H1 (cell line): ENCODE measurements around the gene ZNF473. TPM values are rescaled to one million over a fixed set of nuclear protein-coding genes. Genes with fewer than 3 reads are reported as not detected.

Source experiments
- CTCF ChIA-PET: fragments of 300-600 bp; sonication (Branson Sonifier 250); formaldehyde crosslinking; loops from one replicate; lab custom pipeline; 2021; ENCODE audit not compliant: partially characterized antibody; lab: Charles Lee
- POLR2A ChIA-PET: fragments of 300-600 bp; sonication (Branson Sonifier 250); formaldehyde crosslinking; loops from one replicate; lab custom pipeline; 2021; ENCODE audit warnings: inconsistent platforms; ENCODE audit not compliant: partially characterized antibody; lab: Charles Lee
- DNase-seq, 2 experiments: peaks; one replicate each; pipeline versions ENCODE4 v3.0.0 to v3.0.0-alpha.2; 2010 to 2022; ENCODE audit warnings: low spot score in 2 of 2, low read depth in 1 of 2, mixed read lengths in 1 of 2
- FAIRE-seq: peaks from 2 replicates; lab custom pipeline; 2011; peaks lifted over from hg19 to GRCh38; lab: Jason Lieb, UNC
- H2AFZ ChIP-seq: 2 replicates; pipeline ENCODE4 v1.8.1; 2012; ENCODE audit warnings: low read length, inconsistent platforms
- H2AK5ac ChIP-seq: 2 replicates; pipeline ENCODE4 v1.6.1; 2013; ENCODE audit warnings: low read depth, low read length
- H2BK120ac ChIP-seq: replicated peaks from 2 replicates; pipeline ENCODE3; 2013; ENCODE audit warnings: low read depth, low read length, inconsistent platforms
- H2BK12ac ChIP-seq: 2 replicates; pipeline ENCODE4 v1.6.1; 2013; ENCODE audit warnings: low read depth, low read length
- H2BK15ac ChIP-seq: 2 replicates; pipeline ENCODE4 v1.6.1; 2013; ENCODE audit warnings: low read length
- H2BK20ac ChIP-seq: 2 replicates; pipeline ENCODE4 v1.6.1; 2013; ENCODE audit warnings: low read length
- H2BK5ac ChIP-seq: 2 replicates; pipeline ENCODE4 v1.6.1; 2013; ENCODE audit warnings: low read depth, low read length
- H3K14ac ChIP-seq: 2 replicates; pipeline ENCODE4 v1.6.1; 2013; ENCODE audit warnings: inconsistent platforms; ENCODE audit not compliant: insufficient read length
- H3K18ac ChIP-seq: 2 replicates; pipeline ENCODE4 v1.6.1; 2013; ENCODE audit warnings: low read length; ENCODE audit errors: extremely low read depth
- H3K23ac ChIP-seq: 2 replicates; pipeline ENCODE4 v1.6.1; 2013; ENCODE audit warnings: inconsistent platforms; ENCODE audit not compliant: insufficient read length
- H3K23me2 ChIP-seq: 2 replicates; pipeline ENCODE4 v1.6.1; 2013; ENCODE audit warnings: low read depth, low read length
- H3K27ac ChIP-seq: 2 replicates; pipeline ENCODE4 v1.6.1; 2011; ENCODE audit warnings: low read depth, low read length, inconsistent platforms
- H3K27me3 ChIP-seq, 4 experiments: replicated peaks in 1 of 4; 1 replicate in 1 of 4; 2 replicates in 3 of 4; pipeline versions ENCODE4 v1.6.1 to v1.8.1; 2011 to 2013; ENCODE audit warnings: low read length in 3 of 4, mild to moderate bottlenecking in 3 of 4, inconsistent platforms in 2 of 4, mixed read lengths in 2 of 4, moderate library complexity in 1 of 4; ENCODE audit not compliant: control insufficient read depth in 3 of 4, insufficient read depth in 3 of 4; ENCODE audit errors: extremely low read depth in 1 of 4
- H3K36me3 ChIP-seq, 4 experiments: 2 replicates each; pipeline versions ENCODE4 v1.6.1 to v1.8.1; 2011 to 2013; ENCODE audit warnings: mild to moderate bottlenecking in 4 of 4, low read length in 3 of 4, moderate library complexity in 2 of 4, control low read depth in 1 of 4, inconsistent platforms in 1 of 4; ENCODE audit not compliant: insufficient read depth in 4 of 4, control insufficient read depth in 2 of 4
- H3K4ac ChIP-seq: replicated peaks from 2 replicates; pipeline ENCODE3; 2013; ENCODE audit warnings: low read length, low read depth, mixed read lengths, inconsistent platforms; ENCODE audit not compliant: insufficient read length
- H3K4me1 ChIP-seq, 4 experiments: replicated peaks in 1 of 4; 1 replicate in 1 of 4; 2 replicates in 3 of 4; pipeline versions ENCODE4 v1.6.1 to v1.8.1; 2011 to 2013; ENCODE audit warnings: low read length in 3 of 4, inconsistent platforms in 2 of 4, mixed read lengths in 1 of 4; ENCODE audit not compliant: insufficient read depth in 4 of 4, control insufficient read depth in 3 of 4
- H3K4me2 ChIP-seq, 2 experiments: 2 replicates each; pipeline versions ENCODE4 v1.6.1 to v1.8.1; 2011 to 2013; ENCODE audit warnings: low read depth in 2 of 2, low read length in 2 of 2, control low read depth in 1 of 2, inconsistent platforms in 1 of 2, mild to moderate bottlenecking in 1 of 2; ENCODE audit not compliant: insufficient read depth in 1 of 2
- H3K4me3 ChIP-seq, 4 experiments: fragments of 200-600, 300-600 bp in 1 of 4; sonication (generic), shearing (Covaris generic), sonication (Bioruptor Twin) in 1 of 4; 2 replicates each; pipeline versions ENCODE4 v1.5.1 to v1.8.1; 2011 to 2016; ENCODE audit warnings: low read length in 4 of 4, low read depth in 3 of 4, control low read depth in 2 of 4, inconsistent platforms in 2 of 4, mild to moderate bottlenecking in 2 of 4, mixed read lengths in 1 of 4, moderate library complexity in 1 of 4; ENCODE audit not compliant: insufficient read depth in 2 of 4; ENCODE audit errors: extremely low read depth in 1 of 4
- H3K56ac ChIP-seq: replicated peaks from 2 replicates; pipeline ENCODE3; 2013; ENCODE audit warnings: low read depth, mild to moderate bottlenecking, mixed read lengths, low read length, inconsistent platforms; ENCODE audit not compliant: insufficient read length
- H3K79me1 ChIP-seq: 2 replicates; pipeline ENCODE4 v1.6.1; 2013; ENCODE audit warnings: low read depth, low read length, control low read depth
- H3K79me2 ChIP-seq, 2 experiments: 2 replicates each; pipeline versions ENCODE4 v1.6.1 to v1.8.1; 2012 to 2013; ENCODE audit warnings: low read length in 2 of 2, mild to moderate bottlenecking in 2 of 2, inconsistent platforms in 1 of 2; ENCODE audit not compliant: insufficient read depth in 2 of 2, control insufficient read depth in 1 of 2
- H3K9ac ChIP-seq, 4 experiments: replicated peaks in 1 of 4; 1 replicate in 1 of 4; 2 replicates in 3 of 4; pipeline versions ENCODE4 v1.6.1 to v1.8.1; 2011 to 2013; ENCODE audit warnings: low read depth in 3 of 4, low read length in 3 of 4, control low read depth in 2 of 4, mild to moderate bottlenecking in 2 of 4, moderate library complexity in 2 of 4, inconsistent platforms in 1 of 4; ENCODE audit errors: extremely low read depth in 1 of 4
- H3K9me3 ChIP-seq, 2 experiments: 2 replicates each; pipeline versions ENCODE4 v1.6.1 to v1.8.1; 2012 to 2013; ENCODE audit warnings: mild to moderate bottlenecking in 2 of 2, moderate library complexity in 2 of 2, control low read depth in 1 of 2, inconsistent platforms in 1 of 2, low read depth in 1 of 2, low read length in 1 of 2, mixed read lengths in 1 of 2; ENCODE audit not compliant: insufficient read depth in 2 of 2
- H4K20me1 ChIP-seq, 2 experiments: replicated peaks in 1 of 2; 2 replicates each; pipeline versions ENCODE3 to v1.8.1; 2011 to 2013; ENCODE audit warnings: inconsistent platforms in 2 of 2, low read length in 2 of 2, mild to moderate bottlenecking in 1 of 2; ENCODE audit not compliant: insufficient read depth in 2 of 2, control insufficient read depth in 1 of 2
- H4K5ac ChIP-seq: 2 replicates; pipeline ENCODE4 v1.6.1; 2013; ENCODE audit warnings: low read length, low read depth, mixed read lengths, inconsistent platforms; ENCODE audit not compliant: insufficient read length
- H4K8ac ChIP-seq: 2 replicates; pipeline ENCODE4 v1.8.0; 2013; ENCODE audit warnings: mild to moderate bottlenecking, moderate library complexity, low read length, inconsistent platforms; ENCODE audit not compliant: insufficient read depth; ENCODE audit errors: extremely low read depth
- H4K91ac ChIP-seq: replicated peaks from 2 replicates; pipeline ENCODE3; 2013; ENCODE audit warnings: low read length, mixed read lengths, inconsistent platforms; ENCODE audit not compliant: insufficient read length
- BCL11A ChIP-seq, 2 experiments: IDR thresholded peaks; one replicate each; pipeline ENCODE4 v1.6.1; 2011; ENCODE audit warnings: low read depth in 2 of 2, low read length in 2 of 2, mild to moderate bottlenecking in 2 of 2
- BRCA1 ChIP-seq: IDR thresholded peaks from 2 replicates; pipeline ENCODE4 v1.6.1; 2012; ENCODE audit warnings: low read depth, low read length, improper control_type of control experiment
- CHD2 ChIP-seq: IDR thresholded peaks from 2 replicates; pipeline ENCODE4 v1.6.1; 2012; ENCODE audit warnings: low read length, improper control_type of control experiment
- EGR1 ChIP-seq: IDR thresholded peaks from 2 replicates; pipeline ENCODE4 v1.6.1; 2011; ENCODE audit warnings: low read depth, low read length, borderline replicate concordance
- MAFK ChIP-seq: IDR thresholded peaks from 2 replicates; pipeline ENCODE4 v1.6.1; 2012; ENCODE audit warnings: low read depth, mild to moderate bottlenecking, improper control_type of control experiment, low read length
- POLR2AphosphoS5 ChIP-seq: IDR thresholded peaks from 2 replicates; pipeline ENCODE4 v1.6.1; 2011; ENCODE audit warnings: low read depth, low read length
- RBBP5 ChIP-seq: IDR thresholded peaks from 2 replicates; pipeline ENCODE4 v1.7.1; 2012; ENCODE audit warnings: low read depth, mild to moderate bottlenecking, inconsistent platforms, low read length, moderate library complexity, borderline replicate concordance
- WGBS, 2 experiments: shearing (Covaris generic) in 1 of 2; methylation state at CpG; one replicate each; pipeline versions ENCODE4 v1.1.6 to v1.1.7; 2013 to 2015; ENCODE audit warnings: low lambda C conversion rate in 2 of 2, mixed read lengths in 2 of 2, inconsistent platforms in 1 of 2, low coverage in 1 of 2, missing lambda C conversion rate in 1 of 2; ENCODE audit not compliant: insufficient replicate concordance in 2 of 2, insufficient coverage in 1 of 2, insufficient read length in 1 of 2; ENCODE audit errors: extremely low coverage in 1 of 2, missing lambda C conversion rate in 1 of 2; 5-methylcytosine and 5-hydroxymethylcytosine counted together
- polyA plus RNA-seq, 7 experiments: library from polyadenylated mRNA; depleted of rRNA in 3 of 7; stranded (reverse) in 5 of 7; unstranded in 2 of 7; fragments of >200 nt in 5 of 7; fragments of 200-250 nt in 2 of 7; gene quantifications; 1 replicate in 5 of 7; 2 replicates in 1 of 7; 4 replicates in 1 of 7; pipeline versions ENCODE4 v1.2.1 to v1.2.3, GENCODE V29; 2011 to 2013; ENCODE audit warnings: missing spikeins in 2 of 7, mixed read lengths in 2 of 7
- total RNA-seq: library from RNA; stranded (reverse); fragmentation: NEBNext Ultra II Directional; extraction: Animal tissue kit (Norgen Biotek cat#: 25700); gene quantifications from 2 replicates; pipeline ENCODE4 v1.2.1, GENCODE V29; 2021

Gene ZNF473
- total and polyA plus RNA-seq, 2 of the 8 experiments (the other 6 are each of a cell fraction or from before 2014, with no cell fraction given), result 5.2 to 11.7 TPM

GRCh38 chr19:50026550-50026906 is 723 bp downstream of the ZNF473 start:
- Histone ChIP-seq H3K9ac (no peak overlapping the region), H3K18ac (no peak overlapping the region), H3K27ac (no peak overlapping the region), H3K36me3 (peaks cover 2 to 3% (median 2%) of the 10 kb centered on the region in 4 experiments; a peak in 6 of 8 replicates), H3K4me2 (peak overlapping the region; percentile 73 to 87), H3K14ac (no peak overlapping the region), H4K20me1 (peaks cover 2 to 5% of the 10 kb centered on the region in 2 experiments), H3K79me1 (no peaks in the 10 kb centered on the region; the same call in 1 of the 2 replicates), H3K56ac (no peak overlapping the region), H4K5ac (no peak overlapping the region), H2BK20ac (no peak overlapping the region), H4K91ac (no peak overlapping the region), H3K4me3 (peak overlapping the region; percentile 73 to 92 (median 90); a peak in 7 of 8 replicates), H3K27me3 (no peaks in the 10 kb centered on the region), H2BK15ac (no peak overlapping the region), H3K9me3 (no peaks in the 10 kb centered on the region), H3K23ac (no peak overlapping the region), H3K79me2 (peaks cover 3 to 31% of the 10 kb centered on the region in 2 experiments; a peak in 3 of 4 replicates), H2BK120ac (no peak overlapping the region), H3K4ac (no peak overlapping the region), H2AFZ (no peak overlapping the region), H2BK12ac (no peak overlapping the region), H3K4me1 (peaks cover 0 to 6% (median 0%) of the 10 kb centered on the region in 4 experiments; a peak in 3 of 7 replicates), H2BK5ac (no peak overlapping the region), H3K23me2 (peaks cover 7% of the 10 kb centered on the region; the same call in 1 of the 2 replicates), H2AK5ac (no peak overlapping the region), H4K8ac (no peak overlapping the region)
- FAIRE-seq, result no peak
- DNase-seq, result no peak
- 94% methylated on average over 4 of the region's 7 CpGs; no CpG with 5 or more reads in 1 of the 2 experiments for WGBS, 2 experiments
- ChIA-PET POLR2A (interaction anchor here (1.4 to 1.5 kb wide), 2 partner anchors 16 to 137 kb away, joined by 3 to 4 read pairs; no protein-coding TSS in a partner anchor), CTCF (interaction anchor here (1.3 kb wide), 1 partner anchor 215 kb away, joined by 3 read pairs; no protein-coding TSS in a partner anchor)
- TF ChIP-seq MAFK (no peak), RBBP5 (no peak), EGR1 (no peak), BRCA1 (no peak), BCL11A (IDR thresholded peaks at IDR 0.05; ENCODE audit: low read depth in 2 of 2, low read length in 2 of 2) (no peak), POLR2AphosphoS5 (no peak), CHD2 (no peak)
